Lower leg skin (tissue), 3 donors: ENCODE data around the gene TAF1B.

Experiments used
- POLR2A ChIP-seq, 2 donors: fragments of 450-650 bp; IDR thresholded peaks; one replicate each; pipeline ENCODE4 v1.6.1; 2016 to 2017; ENCODE audit warnings: antibody characterized with exemption in 2 of 2, mild to moderate bottlenecking in 1 of 2, moderate library complexity in 1 of 2
- TF ChIP-seq, protein P1 (sequence below), 3 donors: fragments of 450-650 bp; IDR thresholded peaks; one replicate each; pipeline ENCODE4 v1.5.1; 2016; ENCODE audit warnings: antibody characterized with exemption in 3 of 3, mild to moderate bottlenecking in 3 of 3, moderate library complexity in 2 of 3

DNA sequence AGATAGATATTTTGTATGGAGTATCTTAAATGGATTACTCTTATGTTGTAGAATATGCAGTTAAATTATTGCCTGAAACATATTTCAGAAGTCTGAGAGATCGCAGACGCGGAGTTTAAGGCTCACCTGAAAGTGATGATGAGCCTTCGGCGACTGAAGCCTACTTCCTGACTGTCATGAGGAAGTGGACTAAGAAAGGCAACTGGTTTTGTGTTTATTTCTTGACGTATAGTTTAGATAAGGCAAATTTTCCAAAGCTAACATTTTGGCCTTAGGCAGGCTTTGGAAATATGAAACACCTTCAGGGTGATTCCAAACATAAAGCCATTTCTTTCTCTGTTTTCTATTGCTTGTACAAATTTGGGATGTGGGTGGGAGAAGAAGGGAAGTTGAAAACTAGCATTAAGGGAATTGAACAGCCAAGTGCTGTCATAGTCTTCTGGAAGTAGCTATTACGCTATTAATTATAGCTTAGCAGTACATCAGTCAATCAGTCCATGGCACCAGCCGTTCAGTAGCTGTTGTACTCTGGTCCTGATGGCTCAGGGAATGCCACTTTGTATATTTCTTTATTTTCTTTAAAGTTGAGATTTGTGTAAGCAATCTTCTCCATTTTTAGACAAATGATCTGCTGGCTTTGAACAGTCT, 109.7 kb downstream of the TAF1B start:
- TF ChIP-seq, protein P1, sequence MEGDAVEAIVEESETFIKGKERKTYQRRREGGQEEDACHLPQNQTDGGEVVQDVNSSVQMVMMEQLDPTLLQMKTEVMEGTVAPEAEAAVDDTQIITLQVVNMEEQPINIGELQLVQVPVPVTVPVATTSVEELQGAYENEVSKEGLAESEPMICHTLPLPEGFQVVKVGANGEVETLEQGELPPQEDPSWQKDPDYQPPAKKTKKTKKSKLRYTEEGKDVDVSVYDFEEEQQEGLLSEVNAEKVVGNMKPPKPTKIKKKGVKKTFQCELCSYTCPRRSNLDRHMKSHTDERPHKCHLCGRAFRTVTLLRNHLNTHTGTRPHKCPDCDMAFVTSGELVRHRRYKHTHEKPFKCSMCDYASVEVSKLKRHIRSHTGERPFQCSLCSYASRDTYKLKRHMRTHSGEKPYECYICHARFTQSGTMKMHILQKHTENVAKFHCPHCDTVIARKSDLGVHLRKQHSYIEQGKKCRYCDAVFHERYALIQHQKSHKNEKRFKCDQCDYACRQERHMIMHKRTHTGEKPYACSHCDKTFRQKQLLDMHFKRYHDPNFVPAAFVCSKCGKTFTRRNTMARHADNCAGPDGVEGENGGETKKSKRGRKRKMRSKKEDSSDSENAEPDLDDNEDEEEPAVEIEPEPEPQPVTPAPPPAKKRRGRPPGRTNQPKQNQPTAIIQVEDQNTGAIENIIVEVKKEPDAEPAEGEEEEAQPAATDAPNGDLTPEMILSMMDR (IDR thresholded peaks at IDR 0.05) = no peak
- no peak for TF ChIP-seq POLR2A (IDR thresholded peaks at IDR 0.05)
